Activated CD8-positive, alpha-beta T cell treated with anti-CD3 and anti-CD28 coated beads, Interleukin-2, amount 10 ng/mL, durations not matched to agents 7 days and 5 days (primary cell): ENCODE measurements around the gene UHMK1. TPM values are rescaled to one million over a fixed set of nuclear protein-coding genes. Genes with fewer than 3 reads are reported as not detected.
"Not testable (repeated sequence)": the region's sequence is repeated elsewhere in the genome, so short reads cannot be mapped to it uniquely, and the experiment has no call there.

Source experiments
- ATAC-seq: fragments of 150-1000 bp; cut with Tn5 transposase; one replicate; pipeline ENCODE4 v1.10.0; 2021; ENCODE audit warnings: moderate library complexity
- CTCF ChIA-PET: fragments of 350-600 bp; sonication (Branson Sonifier 250); formaldehyde crosslinking; loops from one replicate; lab custom pipeline; 2021; ENCODE audit warnings: antibody characterized with exemption; lab: Charles Lee
- POLR2A ChIA-PET: fragments of 350-600 bp; sonication (Branson Sonifier 250); formaldehyde crosslinking; loops from one replicate; lab custom pipeline; 2021; ENCODE audit warnings: antibody characterized with exemption; lab: Charles Lee
- DNase-seq: peaks from one replicate; pipeline ENCODE4 v3.0.0-alpha.2; 2020
- H3K27ac Mint-ChIP-seq: one replicate; pipeline ENCODE4 v1.8.0; 2021; ENCODE audit warnings: mild to moderate bottlenecking, mixed read lengths
- H3K27me3 Mint-ChIP-seq: one replicate; pipeline ENCODE4 v1.8.0; 2021; ENCODE audit warnings: low read depth, mixed read lengths
- H3K36me3 Mint-ChIP-seq: one replicate; pipeline ENCODE4 v1.8.0; 2021; ENCODE audit warnings: low read depth, mixed read lengths
- H3K4me1 Mint-ChIP-seq: one replicate; pipeline ENCODE4 v1.8.0; 2021; ENCODE audit warnings: low read depth, mixed read lengths
- H3K4me3 Mint-ChIP-seq: one replicate; pipeline ENCODE4 v1.8.0; 2021; ENCODE audit warnings: mild to moderate bottlenecking, mixed read lengths
- H3K9me3 Mint-ChIP-seq: one replicate; pipeline ENCODE4 v1.8.0; 2022; ENCODE audit warnings: mixed read lengths; ENCODE audit not compliant: insufficient read depth
- total RNA-seq, 2 experiments: library from RNA; stranded (reverse); gene quantifications; one replicate each; pipeline ENCODE4 v1.2.3, GENCODE V29; 2021

Gene UHMK1
- total RNA-seq, 2 experiments from 2014 or later = 53.1 to 57.0 TPM

- no peak overlapping the region for H3K27ac Mint-ChIP-seq
- H3K9me3 Mint-ChIP-seq = no peaks in the 10 kb centered on the region
- CTCF ChIA-PET = no interaction called here
- POLR2A ChIA-PET = no interaction called here
- ATAC-seq (no peak), DNase-seq (no peak)
- H3K27me3 Mint-ChIP-seq = peaks cover 13% of the 10 kb centered on the region
- no peaks in the 10 kb centered on the region for H3K36me3 Mint-ChIP-seq
- no peaks in the 10 kb centered on the region for H3K4me1 Mint-ChIP-seq
- no peak overlapping the region for H3K4me3 Mint-ChIP-seq
Measured at GRCh38 chr1:162485236-162485635, 12.4 kb upstream of the UHMK1 start.

DNA sequence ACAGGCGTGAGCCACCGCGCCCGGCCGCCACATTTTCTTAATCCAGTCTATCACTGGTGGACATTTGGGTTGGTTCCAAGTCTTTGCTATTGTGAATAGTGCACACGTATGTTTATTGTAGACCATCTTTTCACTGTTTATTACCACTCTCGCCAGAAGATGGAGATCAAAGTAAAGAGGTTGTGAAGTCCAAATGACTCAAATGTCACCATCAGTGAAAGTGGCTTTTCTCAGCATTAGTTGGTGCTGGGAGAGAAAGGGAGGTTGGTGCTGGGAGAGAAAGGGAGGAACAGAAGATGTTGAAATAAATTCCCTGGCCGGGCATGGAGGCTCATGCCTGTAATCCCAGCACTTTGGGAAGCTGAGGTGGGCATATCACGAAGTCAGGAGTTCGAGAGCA lies 10.4 kb upstream of the UHMK1 start:
- Mint-ChIP-seq H3K4me3 (no peak overlapping the region), H3K27me3 (peaks cover 17% of the 10 kb centered on the region), H3K9me3 (no peaks in the 10 kb centered on the region), H3K36me3 (no peaks in the 10 kb centered on the region), H3K27ac (no peak overlapping the region), H3K4me1 (no peaks in the 10 kb centered on the region)
- no peak for ATAC-seq
- ChIA-PET POLR2A (no interaction called here), CTCF (no interaction called here)
- no peak for DNase-seq

GRCh38 chr1:162488219-162488618 lies 9.4 kb upstream of the UHMK1 start:
- Mint-ChIP-seq H3K27me3 (peaks cover 21% of the 10 kb centered on the region), H3K36me3 (no peaks in the 10 kb centered on the region), H3K4me1 (no peaks in the 10 kb centered on the region), H3K4me3 (no peak overlapping the region), H3K9me3 (no peaks in the 10 kb centered on the region), H3K27ac (no peak overlapping the region)
- POLR2A ChIA-PET = no interaction called here
- CTCF ChIA-PET = no interaction called here
- DNase-seq (no peak), ATAC-seq (no peak)

DNA sequence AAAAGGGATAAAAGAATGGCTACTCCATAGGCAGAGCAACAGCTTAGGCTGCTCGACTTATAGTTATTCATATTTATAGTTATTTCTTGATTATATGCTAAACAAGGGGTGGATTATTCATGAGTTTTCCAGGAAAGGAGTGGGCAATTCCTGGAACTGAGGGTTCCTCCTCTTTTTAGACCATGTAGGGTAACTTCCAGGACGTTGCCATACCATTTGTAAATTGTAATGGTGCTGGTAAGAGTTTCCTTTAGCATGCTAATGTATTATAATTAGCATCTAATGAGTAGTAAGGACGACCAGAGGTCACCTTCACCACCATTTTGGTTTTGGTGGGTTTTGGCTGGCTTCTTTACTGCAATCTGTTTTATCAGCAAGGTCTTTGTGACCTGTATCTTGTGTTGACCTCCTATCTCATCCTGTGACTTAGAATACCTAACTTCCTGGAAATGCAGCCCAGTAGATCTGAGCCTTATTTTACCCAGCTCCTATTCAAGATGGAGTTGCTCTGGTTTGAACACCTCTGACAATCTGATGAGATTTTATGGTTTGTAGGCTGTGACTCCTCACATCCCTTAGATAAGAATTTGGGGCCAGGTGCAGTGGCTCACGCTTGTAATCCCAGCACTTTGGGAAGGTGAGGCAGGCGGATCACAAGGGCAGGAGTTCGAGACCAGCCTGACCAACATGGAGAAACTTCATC lies 1.9 kb upstream of the UHMK1 start:
- peaks cover 31% of the 10 kb centered on the region for H3K4me1 Mint-ChIP-seq
- H3K4me3 Mint-ChIP-seq, DNase-seq, CTCF ChIA-PET, POLR2A ChIA-PET, H3K27ac Mint-ChIP-seq, H3K9me3 Mint-ChIP-seq, ATAC-seq: not testable (repeated sequence)
- peaks cover 14% of the 10 kb centered on the region for H3K36me3 Mint-ChIP-seq
- peaks cover 14% of the 10 kb centered on the region for H3K27me3 Mint-ChIP-seq

DNA sequence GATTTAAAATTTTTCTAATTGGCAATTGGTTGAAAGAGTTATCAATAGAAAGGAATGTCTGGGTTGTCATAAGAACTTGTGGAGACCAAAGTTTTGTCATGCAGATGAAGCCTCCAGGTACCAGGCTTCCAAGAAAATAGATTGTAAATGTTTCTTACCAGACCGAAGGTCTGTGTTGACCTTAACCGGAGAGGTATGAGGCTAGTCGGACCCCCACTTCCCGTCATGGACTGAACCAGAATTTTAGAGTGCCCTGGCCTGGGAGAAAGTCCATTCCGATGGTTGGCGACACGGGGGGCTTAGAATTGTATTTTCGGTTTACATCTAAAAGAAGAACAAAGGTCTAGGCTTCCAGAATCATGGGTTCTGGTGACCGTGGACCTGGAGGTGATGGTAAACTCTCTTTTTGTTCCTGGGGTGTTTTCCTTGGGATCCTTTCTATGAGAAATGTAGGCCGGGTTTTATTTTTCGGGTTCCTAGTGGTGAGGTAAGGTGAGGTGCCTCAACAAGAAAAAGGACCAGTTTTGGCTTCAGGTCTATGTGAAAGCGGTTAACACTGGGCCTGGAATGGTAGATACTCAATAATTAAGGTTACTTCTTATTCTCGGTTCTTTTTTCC lies 405 bp upstream of the UHMK1 start:
- POLR2A ChIA-PET = no interaction called here
- peak overlapping the region; percentile 95 for H3K27ac Mint-ChIP-seq

DNA sequence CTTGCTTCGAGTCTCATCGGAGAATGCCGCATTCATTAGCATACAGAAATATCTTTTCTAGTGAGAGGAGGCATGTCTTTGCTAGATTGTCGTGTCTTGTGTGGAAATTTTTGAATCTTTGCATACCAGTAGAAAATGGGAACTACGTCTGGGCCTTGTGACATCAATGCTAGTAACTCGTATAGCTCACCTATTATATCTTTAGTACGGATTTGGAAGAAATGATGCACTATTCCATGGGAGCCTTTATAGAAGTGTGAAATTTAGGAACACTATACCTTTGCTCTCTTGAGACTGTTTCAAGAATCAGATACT lies 835 bp downstream of the UHMK1 start:
- Mint-ChIP-seq H3K4me3 (peak overlapping the region; percentile 96), H3K27me3 (peaks cover 3% of the 10 kb centered on the region), H3K27ac (peak overlapping the region; percentile 95), H3K4me1 (peaks cover 39% of the 10 kb centered on the region), H3K36me3 (peaks cover 27% of the 10 kb centered on the region), H3K9me3 (peaks cover 3% of the 10 kb centered on the region)
- DNase-seq (no peak), ATAC-seq (no peak)
- CTCF ChIA-PET = no interaction called here
- POLR2A ChIA-PET = interaction anchor here (0.9 kb wide), 1 partner anchor 63 kb away, joined by 4 read pairs; the partner anchor contains the start of gene UAP1

More for the DNA sequence above, 405 bp upstream of the UHMK1 start:
- H3K9me3 Mint-ChIP-seq = peaks cover 3% of the 10 kb centered on the region
- H3K4me1 Mint-ChIP-seq = peaks cover 35% of the 10 kb centered on the region
- CTCF ChIA-PET = no interaction called here
- no peak for DNase-seq
- H3K36me3 Mint-ChIP-seq = peaks cover 21% of the 10 kb centered on the region
- H3K27me3 Mint-ChIP-seq = peaks cover 8% of the 10 kb centered on the region
- H3K4me3 Mint-ChIP-seq = peak overlapping the region; percentile 96
- ATAC-seq = no peak

DNA sequence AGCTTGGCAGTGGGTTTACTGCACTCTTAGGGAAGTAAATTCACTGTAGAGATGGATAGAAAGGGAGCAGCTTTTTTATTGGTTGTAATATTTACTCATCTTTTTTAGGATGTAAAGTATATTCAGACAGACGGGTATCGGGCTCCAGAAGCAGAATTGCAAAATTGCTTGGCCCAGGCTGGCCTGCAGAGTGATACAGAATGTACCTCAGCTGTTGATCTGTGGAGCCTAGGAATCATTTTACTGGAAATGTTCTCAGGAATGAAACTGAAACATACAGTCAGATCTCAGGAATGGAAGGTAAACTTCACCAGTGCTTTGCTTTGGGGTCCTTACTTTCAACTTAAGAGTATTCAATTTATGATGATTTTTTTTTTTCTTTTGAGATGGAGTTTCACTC lies 3.2 kb downstream of the UHMK1 start:
- DNase-seq (no peak), ATAC-seq (no peak)
- H3K36me3 Mint-ChIP-seq = peaks cover 34% of the 10 kb centered on the region
- H3K27me3 Mint-ChIP-seq = no peaks in the 10 kb centered on the region
- H3K9me3 Mint-ChIP-seq = peaks cover 3% of the 10 kb centered on the region
- H3K4me1 Mint-ChIP-seq = peaks cover 37% of the 10 kb centered on the region
- POLR2A ChIA-PET = interaction anchor here (0.6 to 1.2 kb wide), 2 partner anchors 8 to 821 kb away, joined by 3 read pairs; partner anchors contain the start of gene NUF2
- no peak overlapping the region for H3K4me3 Mint-ChIP-seq
- CTCF ChIA-PET = no interaction called here
- no peak overlapping the region for H3K27ac Mint-ChIP-seq

DNA sequence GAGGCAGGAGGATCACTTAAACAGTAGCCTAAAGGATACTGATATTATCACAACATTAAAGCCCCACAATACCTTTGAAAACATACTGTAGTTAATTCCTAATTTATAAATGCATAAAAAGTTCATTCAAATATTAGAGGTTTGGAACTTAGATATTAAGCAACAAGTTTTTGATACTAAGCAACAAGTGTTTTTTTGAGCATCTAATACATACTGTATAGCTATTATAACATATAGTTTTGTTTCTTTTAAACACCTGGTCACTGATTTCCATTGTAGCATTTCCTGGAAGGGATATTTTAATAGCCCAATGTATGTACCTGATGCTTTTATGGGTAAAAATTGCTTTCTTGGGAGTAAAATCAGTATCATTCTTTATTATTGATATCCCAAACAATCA lies 4.5 kb downstream of the UHMK1 start:
- POLR2A ChIA-PET = no interaction called here

GRCh38 chr1:162502928-162503327 lies 5.3 kb downstream of the UHMK1 start:
- Mint-ChIP-seq H3K27me3 (no peaks in the 10 kb centered on the region), H3K4me3 (no peak overlapping the region), H3K36me3 (peaks cover 42% of the 10 kb centered on the region), H3K4me1 (peaks cover 27% of the 10 kb centered on the region), H3K27ac (no peak overlapping the region), H3K9me3 (no peaks in the 10 kb centered on the region)
- POLR2A ChIA-PET = no interaction called here
- ATAC-seq = no peak
- no peak for DNase-seq
- CTCF ChIA-PET = no interaction called here

More for the DNA sequence above, 4.5 kb downstream of the UHMK1 start:
- ATAC-seq = no peak
- Mint-ChIP-seq H3K27ac (no peak overlapping the region), H3K27me3 (no peaks in the 10 kb centered on the region), H3K4me1 (peaks cover 31% of the 10 kb centered on the region), H3K36me3 (peaks cover 39% of the 10 kb centered on the region), H3K4me3 (no peak overlapping the region), H3K9me3 (no peaks in the 10 kb centered on the region)
- CTCF ChIA-PET = no interaction called here
- no peak for DNase-seq

GRCh38 chr1:162527314-162527713 lies 29.7 kb downstream of the UHMK1 start:
- POLR2A ChIA-PET = no interaction called here

DNA sequence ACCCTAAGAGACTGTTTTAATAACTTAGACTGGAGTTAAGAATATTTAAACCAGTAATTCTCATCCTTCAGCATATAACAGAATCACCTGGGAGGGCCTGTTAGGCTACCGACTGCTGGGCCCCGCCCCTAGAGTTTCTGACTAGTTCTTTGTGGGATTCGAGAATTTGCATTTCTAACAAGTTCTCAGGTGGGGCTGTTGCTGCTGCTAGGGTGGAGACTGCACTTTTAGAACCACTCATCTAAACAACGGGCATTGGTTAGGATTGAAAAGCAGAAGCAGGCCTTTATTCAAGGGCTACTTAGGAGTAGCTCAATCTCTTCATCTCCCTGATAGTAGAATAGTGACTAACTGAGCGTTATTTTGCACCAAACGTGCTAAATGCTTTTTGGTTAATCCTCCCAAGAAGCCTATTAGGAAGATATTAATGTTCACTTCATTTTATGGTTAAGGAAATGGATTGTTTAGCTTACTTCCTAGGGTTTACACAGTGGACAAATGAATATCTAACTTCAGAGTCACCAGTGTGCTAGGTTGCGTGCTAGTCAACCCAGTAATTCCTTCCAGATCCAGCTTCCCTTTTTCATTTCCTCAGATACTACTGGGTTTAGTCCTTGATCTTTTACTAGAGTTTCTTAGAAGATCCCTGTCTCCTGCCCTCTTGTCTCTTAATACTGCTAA lies 32.8 kb downstream of the UHMK1 start:
- H3K27ac Mint-ChIP-seq = no peak overlapping the region
- H3K9me3 Mint-ChIP-seq = no peaks in the 10 kb centered on the region
- peaks cover 17% of the 10 kb centered on the region for H3K36me3 Mint-ChIP-seq
- H3K4me1 Mint-ChIP-seq = no peaks in the 10 kb centered on the region
- no peaks in the 10 kb centered on the region for H3K27me3 Mint-ChIP-seq
- CTCF ChIA-PET = no interaction called here
- POLR2A ChIA-PET = no interaction called here
- no peak for DNase-seq
- no peak overlapping the region for H3K4me3 Mint-ChIP-seq
- no peak for ATAC-seq

More at GRCh38 chr1:162527314-162527713, 29.7 kb downstream of the UHMK1 start:
- peaks cover 37% of the 10 kb centered on the region for H3K36me3 Mint-ChIP-seq
- H3K4me3 Mint-ChIP-seq = no peak overlapping the region
- no peaks in the 10 kb centered on the region for H3K9me3 Mint-ChIP-seq
- ATAC-seq (no peak), DNase-seq (no peak)
- CTCF ChIA-PET = interaction anchor here (1.6 kb wide), 1 partner anchor 14 kb away, joined by 3 read pairs; no protein-coding TSS in a partner anchor
- no peaks in the 10 kb centered on the region for H3K4me1 Mint-ChIP-seq
- no peak overlapping the region for H3K27ac Mint-ChIP-seq
- no peaks in the 10 kb centered on the region for H3K27me3 Mint-ChIP-seq

- ChIA-PET POLR2A (no interaction called here), CTCF (no interaction called here)
- ATAC-seq = no peak
- Mint-ChIP-seq H3K27me3 (no peaks in the 10 kb centered on the region), H3K4me3 (no peak overlapping the region), H3K36me3 (peaks cover 17% of the 10 kb centered on the region), H3K9me3 (no peaks in the 10 kb centered on the region), H3K4me1 (no peaks in the 10 kb centered on the region), H3K27ac (no peak overlapping the region)
- DNase-seq = no peak
Measured at GRCh38 chr1:162530988-162531319, 33.3 kb downstream of the UHMK1 start.
